Forelimb muscle (tissue), 1 donor: Measurements from ENCODE around the gene CEP170B. TPM values are rescaled to one million over a fixed set of nuclear protein-coding genes. Genes with fewer than 3 reads are reported as not detected.
"Not testable (repeated sequence)": the region's sequence is repeated elsewhere in the genome, so short reads cannot be mapped to it uniquely, and the experiment has no call there.

Experiments
- DNase-seq: peaks from one replicate; pipeline ENCODE4 v3.0.0-alpha.2; 2013; ENCODE audit warnings: low read depth
- polyA plus RNA-seq: library from polyadenylated mRNA; unstranded; fragments of 120-200 nt; gene quantifications from one replicate; pipeline ENCODE4 v1.2.1, GENCODE V29; 2013; ENCODE audit not compliant: insufficient read length

CEP170B gene
- polyA plus RNA-seq, 1 donor: 2.3 TPM

DNA sequence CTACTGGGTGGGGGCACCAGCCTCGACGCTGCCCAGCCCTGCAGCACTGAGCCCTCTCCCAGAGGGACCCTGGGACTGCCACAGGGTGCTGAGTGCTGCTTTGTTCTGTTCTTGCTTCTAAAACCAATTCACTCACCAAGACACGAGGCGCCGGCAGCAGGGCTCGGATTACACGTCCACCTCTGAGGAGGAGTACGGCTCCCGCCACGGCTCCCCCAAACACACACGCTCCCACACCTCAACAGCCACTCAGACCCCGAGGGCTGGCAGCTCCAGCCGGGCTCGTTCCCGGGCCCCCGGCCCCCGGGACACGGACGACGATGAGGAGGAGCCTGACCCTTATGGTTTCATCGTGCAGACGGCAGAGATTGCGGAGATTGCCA is 24.3 kb downstream of the CEP170B start:
- DNase-seq: no peak

DNA sequence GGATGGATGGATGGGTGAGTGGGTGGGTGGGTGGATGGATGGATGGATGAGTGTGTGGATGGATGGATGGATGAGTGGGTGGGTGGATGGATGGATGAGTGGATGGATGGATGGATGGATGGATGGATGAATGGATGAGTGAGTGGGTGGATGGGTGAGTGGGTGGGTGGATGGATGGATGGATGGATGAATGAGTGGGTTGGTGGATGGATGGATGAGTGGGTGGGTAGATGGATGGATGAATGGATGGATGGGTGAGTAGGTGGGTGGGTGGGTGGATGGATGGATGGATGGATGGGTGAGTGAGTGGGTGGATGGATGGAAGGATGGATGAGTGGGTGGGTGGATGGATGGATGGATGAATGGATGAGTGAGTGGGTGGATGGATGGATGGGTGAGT is 25.2 kb downstream of the CEP170B start:
- not testable (repeated sequence) for DNase-seq

DNA sequence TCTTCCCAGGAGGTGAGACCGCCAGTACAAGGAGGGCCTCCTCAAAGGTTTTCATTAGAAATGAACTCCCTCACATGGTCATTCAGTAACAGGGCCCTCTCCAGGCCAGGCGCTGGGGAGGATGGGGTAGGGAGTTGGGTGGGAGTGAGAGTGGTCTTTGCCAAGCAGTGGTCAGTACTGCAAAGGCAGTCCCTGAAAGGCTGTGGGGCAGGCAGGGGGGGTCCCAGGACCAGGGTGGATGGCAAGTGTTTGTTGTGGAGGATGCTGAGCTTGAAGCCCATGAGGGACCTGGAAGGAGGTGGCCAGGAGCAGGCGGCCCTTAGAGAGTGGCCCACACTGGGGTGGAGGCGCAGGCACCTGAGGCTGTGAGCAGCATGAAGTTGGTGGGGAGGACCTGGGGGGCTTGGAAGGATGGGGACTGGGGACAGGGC is 26.1 kb downstream of the CEP170B start:
- no peak for DNase-seq

DNA sequence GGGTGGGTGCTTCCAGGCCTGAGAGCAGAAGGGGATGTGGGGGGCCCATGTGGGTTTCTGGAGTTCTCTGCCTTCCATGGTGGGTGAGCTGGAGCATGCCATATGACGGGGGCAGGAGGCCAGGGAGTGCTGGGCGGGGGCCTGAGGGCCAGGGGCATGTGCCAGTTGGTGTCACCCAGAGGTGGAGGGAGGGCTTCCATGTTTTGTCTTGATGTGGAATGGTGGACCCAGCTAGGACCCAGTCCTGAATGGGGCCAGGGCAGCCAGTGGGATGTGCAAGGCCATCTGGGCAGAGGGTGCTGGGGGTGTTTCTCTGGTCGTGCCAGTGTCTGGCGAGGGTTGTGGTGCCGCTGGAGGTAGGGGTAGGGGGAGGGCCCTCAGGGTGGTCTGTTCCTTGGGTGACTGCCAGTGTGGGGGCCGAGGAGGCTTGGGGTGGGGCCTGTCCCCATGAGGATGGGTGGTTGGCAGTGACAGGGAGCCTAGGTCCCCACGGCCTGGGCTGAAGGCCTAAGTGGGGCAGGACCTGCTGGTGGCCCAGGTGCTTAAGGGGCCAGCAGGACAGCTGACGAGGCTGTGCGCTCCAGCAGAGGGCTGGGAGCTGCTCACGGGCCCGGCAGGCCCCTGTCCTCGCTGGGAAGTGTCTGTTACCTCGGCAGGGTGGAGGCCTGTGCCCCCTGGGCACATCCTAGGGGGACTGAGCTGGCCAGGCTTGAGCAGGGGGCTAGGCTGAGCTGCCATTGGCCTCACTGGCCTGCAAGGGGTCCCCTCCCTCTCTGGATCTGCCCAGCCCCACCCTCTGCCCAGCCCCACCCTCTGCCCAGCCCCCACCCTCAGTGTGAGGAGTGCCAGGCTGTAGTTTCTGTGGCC is 26.8 kb downstream of the CEP170B start:
- no peak for DNase-seq

DNA sequence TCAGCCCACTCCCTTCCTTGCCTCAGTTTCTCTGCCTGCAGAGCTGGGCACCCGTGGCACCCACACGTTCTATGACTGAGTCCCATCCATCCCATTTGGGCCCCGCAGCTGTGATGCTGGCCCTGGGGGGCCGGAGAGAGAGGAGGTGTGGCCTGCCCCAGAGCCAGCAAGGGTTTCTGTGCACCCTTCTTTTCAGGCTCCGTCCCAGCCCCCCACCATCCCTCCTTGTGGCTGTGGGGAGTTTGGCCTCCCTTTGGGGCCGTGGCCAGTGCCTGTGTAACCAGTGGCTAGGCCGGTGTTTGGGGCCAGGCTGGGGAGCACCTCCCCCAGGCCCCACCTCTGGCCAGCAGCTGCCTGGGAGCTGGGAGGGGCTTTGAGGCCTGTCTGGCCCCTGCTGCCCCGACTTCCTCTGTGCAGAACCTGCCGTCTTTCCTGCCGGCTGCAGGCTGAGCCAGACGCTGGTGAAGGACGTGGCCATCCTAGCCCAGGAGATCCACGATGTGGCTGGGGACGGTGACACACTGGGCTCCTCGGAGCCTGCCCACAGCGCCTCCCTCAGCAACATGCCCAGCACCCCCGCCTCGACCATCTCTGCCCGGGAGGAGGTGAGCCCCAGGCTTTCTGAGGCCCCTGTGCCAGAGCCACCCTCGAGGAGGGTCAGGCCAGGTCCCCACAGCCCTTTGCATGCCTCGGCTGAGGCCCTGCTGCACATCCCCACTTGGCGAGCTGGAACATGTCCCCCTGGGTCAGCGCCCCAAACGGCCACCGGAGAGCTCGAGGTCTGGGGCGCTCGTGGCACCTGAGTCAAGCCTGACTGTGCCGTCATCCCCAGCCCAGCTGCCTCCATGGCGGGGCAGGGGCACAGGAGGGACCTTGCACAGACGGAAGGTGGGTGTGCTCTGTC is 27.7 kb downstream of the CEP170B start:
- DNase-seq: no peak

DNA sequence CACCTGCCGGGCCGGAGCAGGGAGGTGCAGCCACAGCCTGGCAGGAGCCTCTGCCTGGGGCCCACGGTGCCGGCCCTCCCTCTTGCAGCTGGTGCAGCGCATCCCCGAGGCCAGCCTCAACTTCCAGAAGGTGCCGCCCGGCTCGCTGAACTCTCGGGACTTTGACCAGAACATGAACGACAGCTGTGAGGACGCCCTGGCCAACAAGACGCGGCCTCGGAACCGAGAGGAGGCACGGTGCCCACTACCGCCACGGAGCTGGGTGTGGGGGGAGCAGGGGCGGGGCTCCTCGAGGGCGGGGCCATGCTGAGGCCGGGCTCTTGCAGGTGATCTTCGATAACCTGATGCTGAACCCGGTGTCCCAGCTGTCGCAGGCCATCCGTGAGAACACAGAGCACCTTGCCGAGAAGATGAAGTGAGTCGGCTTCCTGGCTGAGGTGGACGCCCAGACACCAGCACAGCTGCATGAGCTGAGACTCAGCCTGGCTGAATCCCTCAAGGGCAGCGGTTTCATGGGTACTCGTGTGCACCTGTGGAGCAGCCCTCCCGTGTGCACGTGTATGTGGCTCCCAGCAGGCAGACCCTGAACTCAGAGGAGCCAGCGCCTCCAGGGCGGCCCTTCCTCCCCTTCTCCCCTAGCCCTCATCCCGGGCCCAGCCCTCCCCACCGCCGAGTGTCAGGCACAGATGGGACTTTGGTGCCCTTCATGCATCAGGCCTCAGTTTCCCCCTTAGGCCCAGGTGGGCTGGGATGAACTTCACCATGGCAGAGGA is 28.6 kb downstream of the CEP170B start:
- no peak for DNase-seq

DNA sequence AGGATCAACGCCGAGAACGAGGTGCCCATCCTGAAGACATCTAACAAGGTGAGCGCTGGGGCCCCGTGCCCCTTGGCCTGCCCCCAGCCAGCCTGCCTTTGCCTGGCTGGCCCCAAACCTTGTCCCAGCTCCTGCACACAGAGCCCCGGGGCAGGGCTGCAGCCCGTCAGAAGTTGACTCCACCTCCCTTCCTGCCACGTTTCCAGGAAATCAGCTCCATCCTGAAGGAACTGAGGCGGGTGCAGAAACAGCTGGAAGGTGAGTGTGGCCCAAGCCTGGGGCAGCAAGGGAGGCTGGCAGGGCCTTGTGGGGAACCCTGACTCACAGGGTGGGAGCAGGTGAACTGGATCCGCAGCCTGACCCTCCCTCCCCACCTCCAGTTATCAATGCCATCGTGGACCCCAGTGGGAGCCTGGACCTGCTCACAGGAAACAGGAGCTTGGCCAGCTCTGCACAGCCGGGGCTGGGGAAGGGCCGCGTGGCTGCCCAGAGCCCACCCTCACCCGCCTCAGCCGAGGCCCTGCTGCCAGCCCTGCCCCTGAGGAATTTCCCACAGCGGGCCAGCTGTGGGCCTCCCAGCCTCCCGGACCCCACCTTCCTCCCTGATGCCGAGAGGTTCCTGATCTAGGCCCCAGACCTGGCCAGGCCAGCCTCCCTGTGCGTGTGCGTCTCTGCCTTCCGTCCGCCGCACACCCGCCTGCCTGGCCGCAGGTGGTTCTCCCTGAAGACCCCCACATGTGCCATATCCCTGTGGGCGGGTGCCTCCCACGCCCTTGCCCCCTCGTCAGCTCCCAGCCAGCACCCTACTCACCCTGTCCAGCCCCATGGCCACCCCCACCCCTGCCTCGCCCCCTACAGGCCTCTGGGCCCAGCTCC is 29.5 kb downstream of the CEP170B start:
- no peak for DNase-seq

DNA sequence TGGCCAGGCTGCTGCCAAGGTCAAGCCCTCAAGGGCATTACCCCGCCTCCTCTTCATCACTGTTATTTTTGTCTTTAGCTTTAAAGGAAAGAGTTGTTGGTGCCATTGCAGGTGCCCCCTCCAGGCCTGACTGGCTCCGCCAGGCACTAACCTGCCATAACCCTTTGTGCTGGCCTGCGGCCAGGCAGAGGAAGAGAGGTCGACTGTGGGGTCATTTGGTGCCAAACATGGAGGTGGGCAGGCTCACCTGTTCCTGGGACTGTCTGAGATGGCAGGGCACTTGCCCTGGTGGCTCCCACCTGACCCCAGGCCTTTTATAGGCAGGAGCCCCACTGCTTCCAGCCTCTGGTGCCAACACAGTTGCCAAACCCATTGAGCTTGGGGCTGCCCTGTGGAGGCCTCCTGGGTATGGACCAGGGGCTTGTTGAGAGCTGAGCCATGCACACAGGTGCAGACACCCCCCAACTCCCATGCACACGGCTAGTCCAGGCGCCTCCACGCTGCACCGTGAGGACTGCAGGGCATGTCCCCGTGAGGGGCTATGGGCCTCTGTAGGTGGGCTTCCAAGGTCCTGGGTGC is 30.2 kb downstream of the CEP170B start:
- DNase-seq: no peak

DNA sequence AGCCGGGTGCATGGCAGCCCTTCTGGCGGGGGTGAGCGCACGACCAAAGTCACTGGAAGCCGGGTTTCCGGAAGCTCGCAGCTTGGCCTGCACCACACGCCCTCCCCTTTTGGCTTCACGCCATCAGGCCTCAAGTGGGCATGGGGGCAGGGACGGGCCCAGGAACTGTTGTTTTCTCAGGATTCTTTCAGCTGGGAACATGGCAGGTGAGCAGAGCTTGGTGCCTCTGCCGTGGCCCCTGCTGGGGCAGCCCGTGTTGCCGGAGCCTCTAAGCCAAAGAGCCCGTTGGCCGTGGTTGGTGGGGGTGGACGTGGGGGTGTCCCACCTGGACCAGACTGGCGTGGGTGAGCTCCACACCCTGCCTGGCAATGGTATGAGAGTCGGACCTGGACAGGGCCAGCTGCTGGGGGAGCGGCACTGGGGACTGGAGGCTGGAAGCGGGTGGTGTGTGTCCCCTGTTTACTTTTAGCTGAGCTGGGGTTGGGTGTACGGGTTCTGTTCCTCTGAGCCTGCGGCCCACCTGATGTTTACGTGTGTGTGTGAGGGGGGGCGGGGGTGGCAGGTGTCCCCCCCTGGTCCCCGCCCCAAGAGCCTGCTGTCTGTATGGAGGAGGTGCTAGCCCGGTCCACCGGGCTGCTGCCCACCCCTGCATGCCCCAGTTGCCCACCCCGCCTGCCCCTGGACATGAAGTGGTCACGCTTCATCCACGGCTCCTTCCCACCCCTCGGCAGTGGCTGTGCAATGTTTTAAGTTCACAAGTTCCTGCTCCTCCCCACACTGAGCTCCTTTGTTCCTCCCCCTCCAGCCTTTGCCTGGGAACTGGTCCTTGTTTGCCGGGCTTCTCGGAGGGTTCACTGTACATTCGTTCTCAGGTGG is 31.0 kb downstream of the CEP170B start:
- no peak for DNase-seq

DNA sequence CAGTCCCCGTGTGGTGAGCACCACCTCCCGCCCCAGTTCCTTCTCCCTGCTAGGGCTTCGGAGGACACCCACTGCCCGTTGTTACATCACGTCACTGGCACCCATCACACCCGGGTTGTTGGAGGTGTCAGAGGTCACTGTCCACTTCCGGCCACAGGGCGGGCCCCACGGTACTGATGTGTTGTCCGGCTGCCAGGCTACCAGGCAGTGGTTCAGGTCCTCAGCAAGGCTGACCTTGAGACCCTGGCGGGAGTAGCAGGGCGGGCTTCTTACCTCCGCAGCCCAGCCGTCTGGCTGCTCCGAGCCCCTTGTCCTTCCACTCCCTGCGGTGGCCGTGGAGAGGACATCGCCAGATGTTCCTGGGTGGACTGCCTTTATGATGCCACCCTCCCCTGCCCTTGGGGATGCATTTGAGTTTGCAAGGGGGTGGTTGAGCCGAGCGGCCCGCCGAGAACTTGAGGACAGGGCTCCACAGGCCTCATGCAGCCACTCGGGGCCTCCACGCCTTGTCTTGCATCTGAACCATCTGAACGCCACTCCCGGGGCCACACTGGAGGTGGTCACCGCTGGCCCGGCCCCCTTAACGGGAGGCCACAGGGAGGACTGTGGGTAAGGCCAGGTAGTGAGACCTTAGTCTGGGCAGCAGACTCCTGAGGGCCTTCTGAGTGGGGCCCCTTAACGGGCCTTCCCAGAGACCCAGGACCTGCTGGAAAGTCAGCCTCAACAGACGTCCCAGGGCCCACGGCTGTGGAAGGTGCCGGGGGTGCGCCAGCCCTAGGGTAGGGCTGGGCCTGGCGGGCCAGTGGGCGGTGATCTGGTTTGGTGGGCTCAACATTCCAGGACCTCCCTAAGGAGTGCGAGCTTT is 32.5 kb downstream of the CEP170B start:
- no peak for DNase-seq

GRCh38 chr14:104898195-104898558 is 33.1 kb downstream of the CEP170B start:
- DNase-seq: no peak

DNA sequence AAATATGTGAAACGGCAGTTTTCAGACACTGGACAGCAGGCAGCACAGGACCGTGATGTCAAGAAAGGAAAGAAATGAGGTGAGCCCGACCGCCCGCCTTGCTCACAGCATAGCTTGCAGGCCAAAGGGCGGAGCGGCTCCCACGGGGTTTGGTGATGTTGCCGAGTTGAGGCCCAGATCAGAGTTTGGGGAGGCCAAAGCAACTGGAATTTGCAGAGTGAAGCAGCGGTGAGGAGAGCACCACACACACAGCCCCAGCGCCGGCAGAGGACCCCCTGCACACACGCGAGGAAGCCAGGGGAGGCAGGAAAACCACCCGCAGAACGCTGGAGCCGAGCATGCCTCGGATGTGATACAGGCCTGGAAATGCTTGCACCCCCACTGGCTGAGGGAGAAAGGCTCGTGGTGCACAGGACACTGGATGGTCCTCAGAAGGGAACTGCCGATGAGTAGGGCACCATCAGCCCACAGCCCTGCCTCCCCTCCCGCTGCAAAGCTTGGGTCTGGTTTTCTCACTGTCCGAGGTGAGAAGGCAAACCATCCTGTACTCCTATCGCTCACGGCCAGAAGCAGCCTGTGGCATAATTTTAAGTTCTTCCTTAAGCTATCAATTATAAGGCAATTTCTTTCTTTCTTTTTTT is 33.9 kb downstream of the CEP170B start:
- DNase-seq: peak; percentile 25

- DNase-seq: no peak
Observed at GRCh38 chr14:104899781-104900180, 34.7 kb downstream of the CEP170B start.

DNA sequence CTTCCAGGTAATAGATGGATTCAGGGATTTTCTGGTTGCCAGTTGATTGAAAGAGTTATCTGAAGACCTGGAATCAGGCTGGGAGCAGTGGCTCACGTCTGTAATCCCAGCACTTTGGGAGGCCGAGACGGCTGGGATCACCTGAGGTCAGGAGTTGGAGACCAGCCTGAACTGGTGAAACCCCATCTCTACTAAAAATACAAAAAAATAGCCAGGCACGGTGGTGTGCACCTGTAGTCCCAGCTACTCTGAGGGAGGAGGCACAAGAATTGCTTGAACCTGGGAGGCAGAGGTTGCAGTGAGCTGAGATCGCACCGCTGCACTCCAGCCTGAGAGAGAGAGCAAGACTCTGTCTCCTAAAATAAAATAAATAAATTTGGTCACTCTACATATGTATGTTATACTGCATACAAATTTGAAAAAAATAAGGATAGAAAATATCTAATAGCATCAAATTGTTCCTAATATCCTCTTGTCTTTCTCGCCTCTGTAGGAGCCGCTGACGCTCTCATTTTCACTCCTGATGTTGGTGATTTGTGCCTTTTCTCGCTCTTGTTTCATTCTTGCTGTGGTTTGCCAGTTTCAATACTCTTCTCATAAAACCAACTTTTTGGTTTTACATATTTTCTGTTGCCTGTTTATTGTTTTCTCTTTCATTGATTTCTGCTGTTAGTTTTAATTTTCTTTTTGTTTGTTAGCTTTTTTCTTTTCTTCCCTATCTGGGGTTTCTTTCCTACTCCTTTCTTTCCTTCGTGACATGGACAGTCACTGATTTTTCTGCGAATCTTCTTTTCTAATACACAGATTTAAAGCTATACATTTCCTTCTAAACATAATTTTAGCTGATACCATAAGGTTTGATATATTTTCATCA is 35.8 kb downstream of the CEP170B start:
- DNase-seq: no peak

GRCh38 chr14:104903990-104904389 is 38.9 kb downstream of the CEP170B start:
- DNase-seq: no peak

GRCh38 chr14:104904650-104905578 is 39.8 kb downstream of the CEP170B start:
- DNase-seq: not testable (repeated sequence)
